Prostate gland (tissue), 2 donors: ENCODE measurements around the gene EPS15. TPM values are rescaled to one million over a fixed set of nuclear protein-coding genes. Genes with fewer than 3 reads are reported as not detected.

ENCODE experiments used
- DNase-seq: peaks from one replicate; pipeline ENCODE4 v3.0.0-alpha.2; 2019; ENCODE audit warnings: low spot score
- H3K27ac ChIP-seq, 2 donors: fragments of 200-600 bp; sonication (generic); 2 replicates each; pipeline ENCODE4 v1.5.1; 2017 to 2019
- H3K27me3 ChIP-seq: fragments of 200-600 bp; sonication (generic); replicated peaks from 2 replicates; pipeline ENCODE4 v1.5.1; 2019; ENCODE audit not compliant: insufficient read depth
- H3K36me3 ChIP-seq, 2 donors: fragments of 200-600 bp; sonication (generic); 1 replicate in 1 of 2; 2 replicates in 1 of 2; pipeline versions ENCODE4 v1.5.1 to v1.8.1; 2017 to 2019
- H3K4me1 ChIP-seq: fragments of 200-600 bp; sonication (generic); replicated peaks from 2 replicates; pipeline ENCODE4 v1.5.1; 2019
- H3K4me3 ChIP-seq, 2 donors: fragments of 200-600 bp; sonication (generic); 2 replicates each; pipeline ENCODE4 v1.5.1; 2017 to 2019
- H3K9me3 ChIP-seq: fragments of 200-600 bp; sonication (generic); 2 replicates; pipeline ENCODE4 v1.5.1; 2017
- POLR2A ChIP-seq: fragments of 450-650 bp; IDR thresholded peaks from one replicate; pipeline ENCODE4 v1.6.1; 2016; ENCODE audit warnings: antibody characterized with exemption, mild to moderate bottlenecking
- POLR2AphosphoS5 ChIP-seq: sonication (generic); formaldehyde crosslinking; IDR thresholded peaks from one replicate; pipeline ENCODE4 v1.6.1; 2017; ENCODE audit warnings: antibody characterized with exemption
- WGBS: methylation state at CpG from one replicate; pipeline ENCODE4 v1.1.5; 2018; 5-methylcytosine and 5-hydroxymethylcytosine counted together
- intact Hi-C: fragments of 100-400 bp; cut with DNase I; formaldehyde crosslinking; loops from one replicate; pipeline ENCODE4 v1.14.2; 2022
- total RNA-seq, 2 donors: library from RNA; depleted of rRNA; stranded (reverse); fragments of >200 nt; gene quantifications; one replicate each; pipeline ENCODE4 v1.1.0, GENCODE V29; 2016
- TF ChIP-seq, protein P1 (sequence below), 4 experiments: fragments of 200-600 bp in 2 of 4; fragments of 450-650 bp in 2 of 4; sonication (generic) in 2 of 4; IDR thresholded peaks; 1 replicate in 3 of 4; 2 replicates in 1 of 4; pipeline ENCODE4 v1.5.1; 2016 to 2019; ENCODE audit warnings: antibody characterized with exemption in 4 of 4, mild to moderate bottlenecking in 2 of 4, moderate library complexity in 2 of 4

EPS15 gene
- total RNA-seq, 2 donors from 2014 or later: 62.4 to 70.4 TPM

DNA sequence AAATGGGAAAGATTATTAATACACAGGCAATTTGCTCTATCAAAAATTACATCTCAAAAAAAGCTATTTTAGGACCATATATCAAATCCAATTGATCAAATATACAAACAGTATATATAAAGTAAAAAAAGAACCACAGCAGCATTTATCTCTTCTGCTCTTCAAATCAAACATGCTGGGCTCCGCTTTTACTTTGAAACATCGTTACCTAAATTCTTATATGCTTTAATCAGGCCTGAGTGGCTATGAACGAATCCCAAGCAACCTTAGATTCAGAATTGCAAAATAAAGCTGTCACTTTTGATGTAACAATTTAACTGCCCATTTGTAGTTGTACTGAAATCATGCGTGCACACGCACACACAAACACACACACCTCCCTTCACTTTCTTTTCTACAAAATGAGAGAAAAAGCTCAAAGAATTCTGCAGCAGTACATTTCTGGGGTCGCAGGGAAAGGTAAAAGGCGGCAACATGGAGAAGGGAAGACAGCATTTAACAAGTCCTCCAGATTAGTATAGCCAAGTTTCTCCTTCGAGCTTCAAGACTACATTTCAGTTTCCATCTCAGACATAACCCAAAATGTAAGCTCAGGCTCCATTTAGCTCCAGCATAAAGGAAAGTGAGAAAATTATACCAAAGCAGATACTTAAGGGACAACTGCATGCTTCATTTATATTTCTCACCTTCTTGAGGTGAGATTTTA is 96.5 kb downstream of the EPS15 start:
- H3K36me3 ChIP-seq: no peaks in the 10 kb centered on the region
- intact Hi-C loops: no loop called here
- DNase-seq: no peak

DNA sequence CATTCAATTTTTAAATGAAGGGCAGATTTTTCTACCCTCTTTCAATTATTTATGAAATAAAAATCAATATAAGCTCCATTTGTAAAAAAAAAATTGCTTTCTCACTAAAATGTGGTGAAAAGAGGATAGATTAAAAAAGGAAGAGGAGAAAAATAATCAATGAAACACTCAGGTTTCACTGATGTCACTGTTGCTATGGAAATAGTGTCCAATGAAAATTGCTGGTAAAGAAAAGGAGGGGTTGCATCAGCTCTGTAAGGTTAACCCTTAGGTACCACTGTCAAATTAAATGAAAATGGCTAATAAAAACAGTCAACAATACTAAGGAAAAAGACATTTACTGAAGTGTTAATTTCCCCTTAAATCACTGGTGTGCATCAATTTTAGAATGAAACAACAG is 97.1 kb downstream of the EPS15 start:
- no peak overlapping the region for H3K27ac ChIP-seq
- no peak for DNase-seq
- intact Hi-C loops: no loop called here
- H3K36me3 ChIP-seq: no peaks in the 10 kb centered on the region
- no peaks in the 10 kb centered on the region for H3K9me3 ChIP-seq
- TF ChIP-seq POLR2AphosphoS5: no peak
- no peak for TF ChIP-seq POLR2A
- TF ChIP-seq, protein P1, sequence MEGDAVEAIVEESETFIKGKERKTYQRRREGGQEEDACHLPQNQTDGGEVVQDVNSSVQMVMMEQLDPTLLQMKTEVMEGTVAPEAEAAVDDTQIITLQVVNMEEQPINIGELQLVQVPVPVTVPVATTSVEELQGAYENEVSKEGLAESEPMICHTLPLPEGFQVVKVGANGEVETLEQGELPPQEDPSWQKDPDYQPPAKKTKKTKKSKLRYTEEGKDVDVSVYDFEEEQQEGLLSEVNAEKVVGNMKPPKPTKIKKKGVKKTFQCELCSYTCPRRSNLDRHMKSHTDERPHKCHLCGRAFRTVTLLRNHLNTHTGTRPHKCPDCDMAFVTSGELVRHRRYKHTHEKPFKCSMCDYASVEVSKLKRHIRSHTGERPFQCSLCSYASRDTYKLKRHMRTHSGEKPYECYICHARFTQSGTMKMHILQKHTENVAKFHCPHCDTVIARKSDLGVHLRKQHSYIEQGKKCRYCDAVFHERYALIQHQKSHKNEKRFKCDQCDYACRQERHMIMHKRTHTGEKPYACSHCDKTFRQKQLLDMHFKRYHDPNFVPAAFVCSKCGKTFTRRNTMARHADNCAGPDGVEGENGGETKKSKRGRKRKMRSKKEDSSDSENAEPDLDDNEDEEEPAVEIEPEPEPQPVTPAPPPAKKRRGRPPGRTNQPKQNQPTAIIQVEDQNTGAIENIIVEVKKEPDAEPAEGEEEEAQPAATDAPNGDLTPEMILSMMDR (IDR thresholded peaks at IDR 0.05): no peak
- no peaks in the 10 kb centered on the region for H3K4me1 ChIP-seq
- no peak overlapping the region for H3K4me3 ChIP-seq
- H3K27me3 ChIP-seq: no peaks in the 10 kb centered on the region

More for the DNA sequence above, 96.5 kb downstream of the EPS15 start:
- WGBS: 72% methylated on average over 8 of the region's 8 CpGs
- no peaks in the 10 kb centered on the region for H3K27me3 ChIP-seq
- no peak overlapping the region for H3K4me3 ChIP-seq
- no peaks in the 10 kb centered on the region for H3K4me1 ChIP-seq
- no peak overlapping the region for H3K27ac ChIP-seq
- no peak for TF ChIP-seq POLR2A
- no peak for TF ChIP-seq POLR2AphosphoS5
- TF ChIP-seq, protein P1 (IDR thresholded peaks at IDR 0.05): no peak
- H3K9me3 ChIP-seq: no peaks in the 10 kb centered on the region

DNA sequence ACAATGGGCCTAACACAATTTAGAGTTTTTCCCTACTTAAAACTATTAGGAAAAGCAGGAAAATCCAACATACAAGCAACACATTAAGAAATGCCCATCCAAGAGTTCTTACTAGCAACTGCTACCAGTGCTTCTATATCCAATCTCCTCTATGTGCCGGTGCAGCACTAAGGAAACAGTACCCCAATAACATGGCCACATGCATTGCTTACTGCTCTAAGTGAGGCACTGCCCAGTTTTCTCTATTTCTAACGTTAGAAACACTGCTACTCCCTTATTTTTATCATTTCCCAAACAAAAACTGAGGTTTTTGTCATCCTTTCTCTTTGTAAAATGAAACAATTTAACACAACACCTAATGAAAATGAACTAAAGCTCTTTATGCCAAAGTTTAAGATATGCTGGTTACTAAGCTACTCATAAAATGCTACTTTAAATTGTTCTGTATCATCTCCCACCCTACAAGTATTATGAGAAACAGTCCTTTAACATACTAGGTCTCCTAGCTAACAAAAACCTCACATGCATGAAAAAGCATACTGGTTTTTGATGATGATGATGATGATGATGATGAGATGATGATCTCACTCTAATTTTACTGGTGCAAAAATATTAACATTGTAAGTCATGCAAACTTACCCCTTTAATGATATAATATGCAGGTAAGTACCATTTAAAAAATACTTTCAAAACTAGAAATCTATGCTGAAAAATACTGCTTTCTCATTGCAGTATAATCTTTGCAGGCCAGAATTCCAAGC is 98.0 kb downstream of the EPS15 start:
- no peaks in the 10 kb centered on the region for H3K9me3 ChIP-seq
- no peak overlapping the region for H3K4me3 ChIP-seq
- WGBS: 74% methylated on average over 2 of the region's 2 CpGs
- H3K27ac ChIP-seq: no peak overlapping the region
- TF ChIP-seq, protein P1 (IDR thresholded peaks at IDR 0.05): no peak
- TF ChIP-seq POLR2AphosphoS5: no peak
- TF ChIP-seq POLR2A: no peak
- no peaks in the 10 kb centered on the region for H3K27me3 ChIP-seq
- intact Hi-C loops: no loop called here
- no peaks in the 10 kb centered on the region for H3K36me3 ChIP-seq
- DNase-seq: no peak
- H3K4me1 ChIP-seq: no peaks in the 10 kb centered on the region

DNA sequence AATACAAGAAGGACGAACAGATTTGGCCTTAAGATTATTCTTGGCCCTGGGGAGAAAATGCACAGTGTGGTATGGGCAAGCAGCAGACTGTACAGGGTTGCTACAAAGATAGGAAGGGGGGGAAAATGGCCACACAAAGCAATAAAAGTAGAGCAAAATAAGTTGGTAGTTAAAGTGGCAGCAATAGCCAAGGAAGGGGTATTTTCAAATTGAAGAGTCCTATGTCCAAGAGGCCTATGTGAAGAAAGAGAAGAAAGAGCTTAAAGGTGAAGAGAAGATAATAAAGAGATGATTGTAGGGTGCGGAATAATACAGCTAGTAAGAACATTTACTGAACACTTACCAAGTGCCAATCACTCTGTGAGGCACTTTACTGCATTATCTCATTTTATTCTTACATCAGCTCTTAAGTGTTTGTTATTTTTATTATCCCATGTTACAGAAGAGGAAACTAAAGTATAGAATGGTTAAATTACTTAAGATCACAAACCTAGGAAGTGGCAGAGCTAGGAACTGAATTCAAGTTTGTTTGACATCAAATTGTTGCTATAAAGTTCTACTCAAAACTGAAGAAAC is 100.6 kb downstream of the EPS15 start:
- intact Hi-C loops: no loop called here
- H3K4me3 ChIP-seq: no peak overlapping the region
- WGBS: 94% methylated on average over 2 of the region's 2 CpGs
- H3K27me3 ChIP-seq: no peaks in the 10 kb centered on the region
- no peak overlapping the region for H3K27ac ChIP-seq
- no peaks in the 10 kb centered on the region for H3K4me1 ChIP-seq
- DNase-seq: no peak
- no peak for TF ChIP-seq POLR2AphosphoS5
- TF ChIP-seq, protein P1 (IDR thresholded peaks at IDR 0.05): no peak
- no peak for TF ChIP-seq POLR2A
- H3K36me3 ChIP-seq: no peaks in the 10 kb centered on the region
- no peaks in the 10 kb centered on the region for H3K9me3 ChIP-seq
